Measurements from ENCODE around the gene DNAH3. TPM values are rescaled to one million over a fixed set of nuclear protein-coding genes. Genes with fewer than 3 reads are reported as not detected.

The DNAH3 gene
- total RNA-seq, 1 experiment from 2014 or later: 0.24 TPM

GRCh38 chr16:20940871-20941635, 209.6 kb downstream of the DNAH3 start:
- DNase-seq: no peak
- no peak overlapping the region for H3K14ac ChIP-seq (ENCODE audit: insufficient read depth, low read length)
- no peak overlapping the region for H2AFZ ChIP-seq (ENCODE audit: low read length)
- no peak overlapping the region for H2BK20ac ChIP-seq (ENCODE audit: low read depth, low read length, poor library complexity, severe bottlenecking)
- H3K9me3 ChIP-seq (ENCODE audit: control insufficient read depth, low read depth, low read length): no peaks in the 10 kb centered on the region
- no peak overlapping the region for H4K5ac ChIP-seq (ENCODE audit: insufficient read length, low read depth, low read length)
- no peaks in the 10 kb centered on the region; the same call in 1 of the 2 replicates for H3K4me1 ChIP-seq (ENCODE audit: insufficient read depth, low read length)
- H2BK5ac ChIP-seq (ENCODE audit: insufficient read length, low read length): no peak overlapping the region
- H2BK15ac ChIP-seq (ENCODE audit: low read depth, low read length): no peak overlapping the region
- H3K36me3 Mint-ChIP-seq (ENCODE audit: insufficient read depth in 1 of 3, low read depth in 3 of 3): no peaks in the 10 kb centered on the region
- H2BK120ac ChIP-seq (ENCODE audit: low read depth, low read length, poor library complexity, severe bottlenecking): no peak overlapping the region
- H3K4me1 Mint-ChIP-seq: peaks cover 6 to 11% of the 10 kb centered on the region in 2 experiments
- H3K27ac Mint-ChIP-seq: no peak overlapping the region; a peak in 1 of 7 replicates
- no peak overlapping the region for H2AK5ac ChIP-seq (ENCODE audit: insufficient read length, low read length)
- no peaks in the 10 kb centered on the region for H4K20me1 ChIP-seq (ENCODE audit: control insufficient read depth, insufficient read depth, insufficient read length)
- no peaks in the 10 kb centered on the region for H3K23me2 ChIP-seq (ENCODE audit: insufficient read length, low read depth, low read length, poor library complexity, severe bottlenecking)
- H3K4ac ChIP-seq (ENCODE audit: low read depth, low read length): no peak overlapping the region
- WGBS (ENCODE audit: extremely low coverage, insufficient read length, low lambda C conversion rate): no CpG with 5 or more reads among the region's 6 CpGs
- H2BK12ac ChIP-seq (ENCODE audit: insufficient read length, low read depth, low read length): no peak overlapping the region
- H3T11ph ChIP-seq (ENCODE audit: low read length): no peak overlapping the region
- H3K9ac ChIP-seq (ENCODE audit: extremely low read depth, insufficient read length, low read length): no peak overlapping the region
- H3K23ac ChIP-seq (ENCODE audit: insufficient read length, low read depth, low read length): no peak overlapping the region
- no peak overlapping the region for H3K4me3 Mint-ChIP-seq
- peaks cover 3% of the 10 kb centered on the region; the same call in 1 of the 2 replicates for H3K27me3 Mint-ChIP-seq (ENCODE audit: low read depth)
- no peaks in the 10 kb centered on the region for H3K27me3 ChIP-seq (ENCODE audit: insufficient read depth, low read length)
- no peaks in the 10 kb centered on the region for H3K79me1 ChIP-seq (ENCODE audit: insufficient read depth, low read depth, low read length, poor library complexity, severe bottlenecking)
- no peak overlapping the region for H3K18ac ChIP-seq (ENCODE audit: insufficient read length, low read depth, low read length)
- no peak overlapping the region for H4K91ac ChIP-seq (ENCODE audit: insufficient read length, low read depth, low read length)
- TF ChIP-seq CTCF (conservative IDR thresholded peaks at IDR 0.05): no peak
- H4K8ac ChIP-seq (replicated peaks; ENCODE audit: insufficient read length, low read depth, low read length): no peak overlapping the region
- H3K4me2 ChIP-seq (ENCODE audit: insufficient read depth, insufficient read length, low read length): no peak overlapping the region
- H3K56ac ChIP-seq (ENCODE audit: insufficient read length, low read depth, low read length): no peak overlapping the region
- no peaks in the 10 kb centered on the region for H3K79me2 ChIP-seq (ENCODE audit: insufficient read depth, low read length)
- no peak overlapping the region for H3K27ac ChIP-seq (ENCODE audit: insufficient read length, low read depth, low read length)
- no peaks in the 10 kb centered on the region for H3K9me3 Mint-ChIP-seq

All from H9 (cell line).